ENCODE data around the gene GPR55. TPM values are rescaled to one million over a fixed set of nuclear protein-coding genes. Genes with fewer than 3 reads are reported as not detected.

The GPR55 gene
- total RNA-seq, 1 experiment from 2014 or later, result not detected

DNA sequence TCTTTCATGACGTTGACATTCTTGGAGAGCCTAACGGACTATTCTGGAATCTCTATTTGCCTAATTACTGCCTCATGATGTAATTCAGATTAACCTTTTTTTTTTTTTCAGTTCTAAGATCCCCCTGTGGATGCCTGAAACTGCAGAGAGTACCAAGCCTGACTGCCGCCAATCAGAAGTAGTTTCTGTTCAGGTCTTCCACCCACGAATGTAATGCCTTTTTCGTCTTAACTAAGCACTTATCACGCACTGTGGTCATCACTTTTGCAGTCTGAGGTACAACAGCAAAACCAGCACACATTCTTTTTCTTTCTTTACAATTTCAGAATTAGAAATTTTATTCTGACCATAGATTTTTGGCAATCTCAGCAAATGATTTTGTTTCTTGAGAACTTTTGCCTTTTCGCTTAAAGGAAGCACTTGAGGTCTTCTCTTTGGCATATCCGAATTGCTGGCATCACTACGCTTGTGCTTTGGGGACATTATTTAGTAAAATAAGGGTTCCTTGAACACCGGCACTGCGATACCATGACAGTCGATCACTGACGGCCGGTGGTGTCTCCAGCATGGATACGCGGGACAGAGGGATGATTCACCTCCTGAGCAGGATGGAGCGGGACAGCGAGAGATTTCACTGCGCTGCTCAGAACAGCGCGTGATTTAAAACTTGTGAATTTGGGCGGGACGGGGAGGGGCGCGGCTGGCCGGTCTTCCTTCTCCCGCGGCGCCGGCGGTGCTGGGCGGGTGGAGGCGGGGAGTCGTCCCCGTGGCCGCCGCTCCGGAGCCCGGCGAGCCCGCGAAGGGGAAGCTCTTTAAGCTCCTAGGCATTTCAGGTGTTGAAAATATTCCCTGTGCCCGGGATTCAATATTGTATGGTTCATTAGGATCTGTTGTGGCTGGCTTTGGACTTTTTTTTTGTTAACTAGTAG is 32.0 kb upstream of the GPR55 start:
- Histone ChIP-seq H3F3A (ENCODE audit: insufficient read depth, low read depth) (no peaks in the 10 kb centered on the region), H4K20me1 (ENCODE audit: insufficient read depth) (no peaks in the 10 kb centered on the region), H3K27me3 (ENCODE audit: insufficient read depth, low read depth) (peaks cover 24% of the 10 kb centered on the region), H3K79me2 (ENCODE audit: low read depth) (no peaks in the 10 kb centered on the region), H3K9me3 (ENCODE audit: insufficient read depth, low read depth) (no peaks in the 10 kb centered on the region), H3K4me3 (no peak overlapping the region), H3K27ac (no peak overlapping the region), H3K36me3 (ENCODE audit: low read depth) (no peaks in the 10 kb centered on the region), H3K4me1 (replicated peaks; ENCODE audit: insufficient read depth) (no peaks in the 10 kb centered on the region), H3K9me2 (ENCODE audit: insufficient read depth) (no peaks in the 10 kb centered on the region), H3K4me2 (0 out of 2 replicates have a peak overlapping the region, but pooled peaks have one; percentile 31), H2AFZ (no peak overlapping the region)
- CTCF ChIA-PET, result no interaction called here
- TF ChIP-seq EZH2 (IDR thresholded peaks at IDR 0.05; ENCODE audit: low read depth), result no peak
- TF ChIP-seq, protein P1, sequence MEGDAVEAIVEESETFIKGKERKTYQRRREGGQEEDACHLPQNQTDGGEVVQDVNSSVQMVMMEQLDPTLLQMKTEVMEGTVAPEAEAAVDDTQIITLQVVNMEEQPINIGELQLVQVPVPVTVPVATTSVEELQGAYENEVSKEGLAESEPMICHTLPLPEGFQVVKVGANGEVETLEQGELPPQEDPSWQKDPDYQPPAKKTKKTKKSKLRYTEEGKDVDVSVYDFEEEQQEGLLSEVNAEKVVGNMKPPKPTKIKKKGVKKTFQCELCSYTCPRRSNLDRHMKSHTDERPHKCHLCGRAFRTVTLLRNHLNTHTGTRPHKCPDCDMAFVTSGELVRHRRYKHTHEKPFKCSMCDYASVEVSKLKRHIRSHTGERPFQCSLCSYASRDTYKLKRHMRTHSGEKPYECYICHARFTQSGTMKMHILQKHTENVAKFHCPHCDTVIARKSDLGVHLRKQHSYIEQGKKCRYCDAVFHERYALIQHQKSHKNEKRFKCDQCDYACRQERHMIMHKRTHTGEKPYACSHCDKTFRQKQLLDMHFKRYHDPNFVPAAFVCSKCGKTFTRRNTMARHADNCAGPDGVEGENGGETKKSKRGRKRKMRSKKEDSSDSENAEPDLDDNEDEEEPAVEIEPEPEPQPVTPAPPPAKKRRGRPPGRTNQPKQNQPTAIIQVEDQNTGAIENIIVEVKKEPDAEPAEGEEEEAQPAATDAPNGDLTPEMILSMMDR (conservative IDR thresholded peaks at IDR 0.05), result no peak
- POLR2A ChIA-PET (ENCODE audit: unreplicated experiment), result no interaction called here
- intact Hi-C loops (cut with micrococcal nuclease; ENCODE audit: unreplicated experiment), result no loop called here
- peak in 1 of 2 experiments; percentile 20 for DNase-seq
- BruUV-seq (replicated peaks), result no TSS peak

DNA sequence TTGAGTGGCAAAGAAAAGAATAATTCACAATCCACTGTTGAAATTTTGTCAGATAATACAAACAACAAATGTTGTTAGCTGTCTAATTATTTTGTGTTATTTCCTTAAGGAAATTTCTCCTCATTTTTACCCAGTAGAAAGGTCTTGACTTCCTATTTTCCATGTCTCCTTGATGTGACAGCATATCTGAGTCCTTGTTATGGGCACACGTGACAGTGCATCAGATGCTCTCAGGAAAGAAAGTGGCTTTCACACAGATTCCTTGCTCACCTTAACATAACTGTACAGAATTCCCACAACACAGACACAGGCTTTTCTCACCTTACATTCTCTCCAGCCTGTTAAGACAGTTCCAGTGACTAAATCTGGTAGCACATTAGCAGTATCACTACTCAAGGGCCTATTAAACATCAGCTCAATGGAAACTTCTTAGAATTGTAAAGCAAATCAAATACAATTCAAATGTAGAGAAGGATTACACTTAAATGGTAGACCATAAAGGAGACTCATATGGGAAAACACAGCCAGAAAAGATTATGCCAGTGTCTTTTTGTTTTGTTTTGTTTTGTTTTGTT is 30.2 kb upstream of the GPR55 start:
- ChIA-PET CTCF (no interaction called here), POLR2A (ENCODE audit: unreplicated experiment) (no interaction called here)
- peaks cover 23% of the 10 kb centered on the region for H3K27me3 ChIP-seq (ENCODE audit: insufficient read depth, low read depth)
- H2AFZ ChIP-seq, result no peak overlapping the region
- no peak overlapping the region for H3K4me2 ChIP-seq
- no peaks in the 10 kb centered on the region for H4K20me1 ChIP-seq (ENCODE audit: insufficient read depth)
- no peak for DNase-seq
- no peaks in the 10 kb centered on the region for H3K9me2 ChIP-seq (ENCODE audit: insufficient read depth)
- intact Hi-C loops (cut with micrococcal nuclease; ENCODE audit: unreplicated experiment), result no loop called here
- H3K4me1 ChIP-seq (replicated peaks; ENCODE audit: insufficient read depth), result no peaks in the 10 kb centered on the region
- BruUV-seq (replicated peaks), result no TSS peak
- H3K27ac ChIP-seq, result no peak overlapping the region
- H3K9me3 ChIP-seq (ENCODE audit: insufficient read depth, low read depth), result no peaks in the 10 kb centered on the region
- TF ChIP-seq, protein P1 (conservative IDR thresholded peaks at IDR 0.05), result no peak
- TF ChIP-seq EZH2 (IDR thresholded peaks at IDR 0.05; ENCODE audit: low read depth), result no peak
- H3K79me2 ChIP-seq (ENCODE audit: low read depth), result no peaks in the 10 kb centered on the region
- H3F3A ChIP-seq (ENCODE audit: insufficient read depth, low read depth), result no peaks in the 10 kb centered on the region
- no peak overlapping the region for H3K4me3 ChIP-seq
- H3K36me3 ChIP-seq (ENCODE audit: low read depth), result no peaks in the 10 kb centered on the region

DNA sequence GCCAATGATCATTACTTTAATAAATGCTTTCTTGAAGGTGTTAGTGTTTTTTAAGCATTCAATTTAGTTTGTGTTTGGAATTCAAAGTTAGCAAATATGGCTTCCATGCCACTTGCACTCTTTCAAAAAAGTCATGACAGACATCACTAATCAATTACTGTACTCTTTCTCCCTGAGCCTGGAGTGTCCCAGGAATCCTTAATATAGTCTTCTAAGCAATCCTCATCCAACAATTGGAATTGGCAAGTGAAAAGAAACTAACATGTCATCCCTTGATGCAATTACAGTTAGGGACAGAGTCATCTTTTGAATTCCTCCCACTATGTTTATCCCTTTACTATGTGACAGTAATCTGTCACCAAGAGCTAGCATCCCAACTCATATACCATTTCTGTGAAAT is 29.7 kb upstream of the GPR55 start:
- Histone ChIP-seq H3K4me2 (no peak overlapping the region), H3K27ac (no peak overlapping the region), H3K4me3 (no peak overlapping the region), H3K9me3 (ENCODE audit: insufficient read depth, low read depth) (no peaks in the 10 kb centered on the region), H3K9me2 (ENCODE audit: insufficient read depth) (no peaks in the 10 kb centered on the region), H2AFZ (no peak overlapping the region), H3K27me3 (ENCODE audit: insufficient read depth, low read depth) (peaks cover 23% of the 10 kb centered on the region), H3K36me3 (ENCODE audit: low read depth) (no peaks in the 10 kb centered on the region), H3K4me1 (replicated peaks; ENCODE audit: insufficient read depth) (no peaks in the 10 kb centered on the region), H3F3A (ENCODE audit: insufficient read depth, low read depth) (no peaks in the 10 kb centered on the region), H3K79me2 (ENCODE audit: low read depth) (no peaks in the 10 kb centered on the region), H4K20me1 (ENCODE audit: insufficient read depth) (no peaks in the 10 kb centered on the region)
- DNase-seq, result no peak
- BruUV-seq (replicated peaks), result no TSS peak
- intact Hi-C loops (cut with micrococcal nuclease; ENCODE audit: unreplicated experiment), result no loop called here
- ChIA-PET CTCF (no interaction called here), POLR2A (ENCODE audit: unreplicated experiment) (no interaction called here)
- TF ChIP-seq, protein P1 (conservative IDR thresholded peaks at IDR 0.05), result no peak
- TF ChIP-seq EZH2 (IDR thresholded peaks at IDR 0.05; ENCODE audit: low read depth), result no peak

Measured in PC-9 (cell line).